ENCODE results near the gene SLC5A5. TPM values are rescaled to one million over a fixed set of nuclear protein-coding genes. Genes with fewer than 3 reads are reported as not detected.

The SLC5A5 gene
- polyA plus RNA-seq, 4 donors: 0.06 to 0.08 TPM; not detected in 2

Other genes starting within 250 kb of the SLC5A5 start
- gene UNC13A, start 183.6 kb upstream of the SLC5A5 start, polyA plus RNA-seq (ENCODE audit: insufficient read length in 4 of 4): 1 to 10 TPM in 1 of 4 donors, under 1 TPM in 3; 0.10 to 1.2 (median 0.16) TPM
- 10 to 100 TPM; 34.3 to 41.7 (median 37.8) TPM for gene MAP1S, start 152.5 kb upstream of the SLC5A5 start, polyA plus RNA-seq (ENCODE audit: insufficient read length in 4 of 4)
- gene FCHO1, start 120.5 kb upstream of the SLC5A5 start, polyA plus RNA-seq (ENCODE audit: insufficient read length in 4 of 4): 1 to 10 TPM; 2.0 to 3.2 (median 2.4) TPM
- gene B3GNT3, start 76.8 kb upstream of the SLC5A5 start, polyA plus RNA-seq (ENCODE audit: insufficient read length in 4 of 4): 10 to 100 TPM in 1 of 4 donors, 1 to 10 TPM in 2, under 1 TPM in 1; 0.15 to 13.6 (median 6.3) TPM
- under 1 TPM; 0.21 to 0.40 (median 0.26) TPM for gene INSL3, start 50.4 kb upstream of the SLC5A5 start, polyA plus RNA-seq (ENCODE audit: insufficient read length in 4 of 4)
- 1 to 10 TPM; 2.3 to 4.4 (median 3.3) TPM for gene JAK3, start 24.0 kb upstream of the SLC5A5 start, polyA plus RNA-seq (ENCODE audit: insufficient read length in 4 of 4)
- gene RPL18A, start 12.0 kb upstream of the SLC5A5 start, polyA plus RNA-seq (ENCODE audit: insufficient read length in 4 of 4): 1,000 to 10,000 TPM in 1 of 4 donors, 100 to 1,000 TPM in 3; 828 to 1,246 (median 866) TPM
- gene CCDC124, start 61.1 kb downstream of the SLC5A5 start, polyA plus RNA-seq (ENCODE audit: insufficient read length in 4 of 4): 10 to 100 TPM; 42.7 to 85.4 (median 54.5) TPM
- 1 to 10 TPM; 3.6 to 7.3 (median 5.4) TPM for gene KCNN1, start 95.2 kb downstream of the SLC5A5 start, polyA plus RNA-seq (ENCODE audit: insufficient read length in 4 of 4)
- 1 to 10 TPM; 3.8 to 5.5 (median 4.8) TPM for gene ARRDC2, start 136.2 kb downstream of the SLC5A5 start, polyA plus RNA-seq (ENCODE audit: insufficient read length in 4 of 4)
- under 1 TPM; 0.09 to 0.47 (median 0.24) TPM for gene IL12RB1, start 215.0 kb downstream of the SLC5A5 start, polyA plus RNA-seq (ENCODE audit: insufficient read length in 4 of 4)
- 1 to 10 TPM; 4.2 to 8.3 (median 4.9) TPM for gene MAST3, start 225.8 kb downstream of the SLC5A5 start, polyA plus RNA-seq (ENCODE audit: insufficient read length in 4 of 4)

Measured in left renal pelvis (tissue), 4 donors.